A673 (cell line): Measurements from ENCODE around the gene TNS1. TPM values are rescaled to one million over a fixed set of nuclear protein-coding genes. Genes with fewer than 3 reads are reported as not detected.

Experiments used
- BruUV-seq: library from RNA; stranded (reverse); fragments of 400-500 nt; replicated peaks from 2 replicates; lab custom pipeline; 2021; lab: Mats Ljungman, UMichigan
- CTCF ChIA-PET: fragments of 300-600 bp; sonication (Branson Sonifier 250); formaldehyde crosslinking; loops from one replicate; lab custom pipeline; 2022; ENCODE audit warnings: antibody characterized with exemption; lab: Charles Lee
- POLR2A ChIA-PET: fragments of 300-600 bp; sonication (Branson Sonifier 250); formaldehyde crosslinking; loops from one replicate; lab custom pipeline; 2022; ENCODE audit warnings: antibody characterized with exemption; ENCODE audit not compliant: low non-redundant PET; lab: Charles Lee
- DNase-seq: peaks from one replicate; pipeline ENCODE4 v3.0.0-alpha.2; 2015; ENCODE audit warnings: low spot score
- H3K27ac ChIP-seq: fragments of 200-600 bp; sonication (generic); 2 replicates; pipeline ENCODE4 v1.5.1; 2016; ENCODE audit warnings: mixed run types, low read depth, mild to moderate bottlenecking, mixed read lengths, antibody characterized with exemption, low read length; ENCODE audit not compliant: poor library complexity, severe bottlenecking
- H3K27me3 ChIP-seq: fragments of 200-600 bp; sonication (generic); replicated peaks from 2 replicates; pipeline ENCODE4 v1.6.1; 2017; ENCODE audit warnings: mixed run types, low read depth, mild to moderate bottlenecking, mixed read lengths, antibody characterized with exemption, low read length; ENCODE audit not compliant: insufficient read depth, poor library complexity
- H3K36me3 ChIP-seq: fragments of 200-600 bp; sonication (generic); 2 replicates; pipeline ENCODE4 v1.6.1; 2016; ENCODE audit warnings: mixed run types, mild to moderate bottlenecking, mixed read lengths, antibody characterized with exemption, low read length; ENCODE audit not compliant: insufficient read depth, poor library complexity, severe bottlenecking
- H3K4me1 ChIP-seq: fragments of 200-600 bp; sonication (generic); 2 replicates; pipeline ENCODE4 v1.6.1; 2017; ENCODE audit warnings: mixed run types, mild to moderate bottlenecking, mixed read lengths, antibody characterized with exemption, low read length; ENCODE audit not compliant: insufficient read depth, poor library complexity, severe bottlenecking
- H3K4me3 ChIP-seq: fragments of 200-600 bp; sonication (generic); 2 replicates; pipeline ENCODE4 v1.5.1; 2016; ENCODE audit warnings: low read depth, mixed run types, mild to moderate bottlenecking, mixed read lengths, low read length; ENCODE audit not compliant: poor library complexity, severe bottlenecking
- H3K9me3 ChIP-seq: fragments of 200-600 bp; sonication (generic); 2 replicates; pipeline ENCODE4 v1.6.1; 2016; ENCODE audit warnings: mixed run types, low read depth, mild to moderate bottlenecking, mixed read lengths, antibody characterized with exemption, low read length; ENCODE audit not compliant: poor library complexity, severe bottlenecking
- EZH2 ChIP-seq: fragments of 200-600 bp; sonication (generic); IDR thresholded peaks from 2 replicates; pipeline ENCODE4 v1.6.1; 2017; ENCODE audit warnings: borderline replicate concordance, low read depth, mild to moderate bottlenecking, mixed read lengths, antibody characterized with exemption, low read length; ENCODE audit not compliant: poor library complexity, severe bottlenecking
- intact Hi-C: fragments of 100-400 bp; cut with micrococcal nuclease; formaldehyde crosslinking; loops from one replicate; pipeline ENCODE4 v1.10.0; 2022; ENCODE audit not compliant: unreplicated experiment
- total RNA-seq: library from RNA; stranded (reverse); gene quantifications from 2 replicates; pipeline ENCODE4 v1.2.3, GENCODE V29; 2021
- TF ChIP-seq, protein P1 (sequence below): fragments of 300-800, 200-600 bp; sonication (generic); conservative IDR thresholded peaks from 2 replicates; pipeline ENCODE4 v1.5.1; 2017; ENCODE audit warnings: low read depth, mild to moderate bottlenecking, antibody characterized with exemption, low read length, moderate library complexity, mixed read lengths

The TNS1 gene
- total RNA-seq, 1 experiment from 2014 or later: 99.6 TPM

DNA sequence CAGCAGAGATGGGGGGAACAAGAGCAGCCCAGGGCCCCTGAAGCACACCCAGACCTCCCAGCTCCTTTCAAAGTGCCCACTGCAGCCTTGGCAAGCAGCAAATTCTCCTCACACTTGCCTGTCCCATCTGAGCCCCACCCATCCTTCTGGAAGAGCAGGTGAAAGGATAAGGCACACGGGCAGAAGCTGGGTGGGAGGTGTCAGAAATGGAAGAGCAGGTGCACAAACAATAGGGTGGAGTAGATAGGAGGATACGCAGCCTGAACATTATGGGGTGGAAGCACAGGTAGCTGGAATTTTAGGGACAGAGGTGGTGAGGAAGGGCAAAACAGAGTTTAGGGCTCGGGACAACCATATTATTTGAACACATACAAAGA, 69.2 kb downstream of the TNS1 start:
- H3K4me1 ChIP-seq: peaks cover 41% of the 10 kb centered on the region
- BruUV-seq: no TSS peak
- H3K36me3 ChIP-seq: no peaks in the 10 kb centered on the region
- no peaks in the 10 kb centered on the region for H3K27me3 ChIP-seq
- intact Hi-C loops: loop anchor here (5.0 kb wide), 1 partner anchor 99 kb away; no protein-coding TSS in a partner anchor
- H3K4me3 ChIP-seq: no peak overlapping the region
- ChIA-PET POLR2A (no interaction called here), CTCF (interaction anchor here (0.8 kb wide), 1 partner anchor 140 kb away, joined by 3 read pairs; no protein-coding TSS in a partner anchor)
- no peak for DNase-seq
- no peak overlapping the region for H3K27ac ChIP-seq
- H3K9me3 ChIP-seq: no peaks in the 10 kb centered on the region
- no peak for TF ChIP-seq EZH2
- TF ChIP-seq, protein P1, sequence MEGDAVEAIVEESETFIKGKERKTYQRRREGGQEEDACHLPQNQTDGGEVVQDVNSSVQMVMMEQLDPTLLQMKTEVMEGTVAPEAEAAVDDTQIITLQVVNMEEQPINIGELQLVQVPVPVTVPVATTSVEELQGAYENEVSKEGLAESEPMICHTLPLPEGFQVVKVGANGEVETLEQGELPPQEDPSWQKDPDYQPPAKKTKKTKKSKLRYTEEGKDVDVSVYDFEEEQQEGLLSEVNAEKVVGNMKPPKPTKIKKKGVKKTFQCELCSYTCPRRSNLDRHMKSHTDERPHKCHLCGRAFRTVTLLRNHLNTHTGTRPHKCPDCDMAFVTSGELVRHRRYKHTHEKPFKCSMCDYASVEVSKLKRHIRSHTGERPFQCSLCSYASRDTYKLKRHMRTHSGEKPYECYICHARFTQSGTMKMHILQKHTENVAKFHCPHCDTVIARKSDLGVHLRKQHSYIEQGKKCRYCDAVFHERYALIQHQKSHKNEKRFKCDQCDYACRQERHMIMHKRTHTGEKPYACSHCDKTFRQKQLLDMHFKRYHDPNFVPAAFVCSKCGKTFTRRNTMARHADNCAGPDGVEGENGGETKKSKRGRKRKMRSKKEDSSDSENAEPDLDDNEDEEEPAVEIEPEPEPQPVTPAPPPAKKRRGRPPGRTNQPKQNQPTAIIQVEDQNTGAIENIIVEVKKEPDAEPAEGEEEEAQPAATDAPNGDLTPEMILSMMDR: no peak

DNA sequence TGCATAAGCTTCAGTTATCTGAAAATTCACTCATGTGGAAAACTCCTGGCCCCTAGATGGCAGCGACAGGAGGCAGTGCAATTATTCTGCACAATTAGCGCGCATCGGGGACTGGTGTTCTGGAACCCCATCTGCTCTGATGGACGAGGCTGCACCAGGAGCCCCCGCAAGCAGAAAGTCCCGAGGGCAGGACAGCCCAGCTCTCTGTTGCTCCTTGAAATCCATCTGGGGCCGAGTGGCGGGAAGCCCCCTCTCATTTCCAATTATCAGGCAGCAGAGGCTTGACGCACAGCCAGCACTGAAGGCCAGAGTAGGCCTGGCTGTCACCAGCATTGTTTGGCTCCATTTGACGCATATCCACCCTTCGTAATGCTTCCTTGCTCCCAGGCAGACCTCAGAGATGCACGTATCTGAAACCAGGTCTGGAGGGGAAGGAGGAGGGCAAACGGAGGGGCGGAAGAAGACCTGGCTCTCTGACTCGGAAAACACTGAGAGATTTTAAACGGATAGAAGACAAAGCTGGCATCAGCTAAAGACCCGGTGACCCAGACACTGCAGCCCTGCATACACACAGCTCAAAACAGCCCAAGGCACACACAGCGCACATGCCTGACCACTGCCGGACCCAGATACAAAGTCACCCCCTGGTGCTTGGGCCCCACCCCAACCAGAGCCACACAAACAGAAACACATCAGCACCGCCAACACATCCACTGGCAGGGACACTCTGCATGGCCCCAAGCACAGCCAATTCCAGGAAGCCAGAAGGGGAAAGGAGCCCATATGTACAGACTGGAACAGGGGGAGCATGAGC, 69.8 kb downstream of the TNS1 start:
- intact Hi-C loops: loop anchor here (5.0 kb wide), 1 partner anchor 99 kb away; no protein-coding TSS in a partner anchor
- no peaks in the 10 kb centered on the region for H3K27me3 ChIP-seq
- no peak for DNase-seq
- peaks cover 35% of the 10 kb centered on the region for H3K4me1 ChIP-seq
- BruUV-seq: no TSS peak
- ChIA-PET POLR2A (no interaction called here), CTCF (interaction anchor here (0.8 kb wide), 1 partner anchor 141 kb away, joined by 3 read pairs; no protein-coding TSS in a partner anchor)
- no peak for TF ChIP-seq EZH2
- TF ChIP-seq, protein P1: peak; percentile 37; the same call in 1 of the 2 replicates
- no peaks in the 10 kb centered on the region for H3K36me3 ChIP-seq
- H3K27ac ChIP-seq: no peak overlapping the region
- H3K4me3 ChIP-seq: no peak overlapping the region
- no peaks in the 10 kb centered on the region for H3K9me3 ChIP-seq

DNA sequence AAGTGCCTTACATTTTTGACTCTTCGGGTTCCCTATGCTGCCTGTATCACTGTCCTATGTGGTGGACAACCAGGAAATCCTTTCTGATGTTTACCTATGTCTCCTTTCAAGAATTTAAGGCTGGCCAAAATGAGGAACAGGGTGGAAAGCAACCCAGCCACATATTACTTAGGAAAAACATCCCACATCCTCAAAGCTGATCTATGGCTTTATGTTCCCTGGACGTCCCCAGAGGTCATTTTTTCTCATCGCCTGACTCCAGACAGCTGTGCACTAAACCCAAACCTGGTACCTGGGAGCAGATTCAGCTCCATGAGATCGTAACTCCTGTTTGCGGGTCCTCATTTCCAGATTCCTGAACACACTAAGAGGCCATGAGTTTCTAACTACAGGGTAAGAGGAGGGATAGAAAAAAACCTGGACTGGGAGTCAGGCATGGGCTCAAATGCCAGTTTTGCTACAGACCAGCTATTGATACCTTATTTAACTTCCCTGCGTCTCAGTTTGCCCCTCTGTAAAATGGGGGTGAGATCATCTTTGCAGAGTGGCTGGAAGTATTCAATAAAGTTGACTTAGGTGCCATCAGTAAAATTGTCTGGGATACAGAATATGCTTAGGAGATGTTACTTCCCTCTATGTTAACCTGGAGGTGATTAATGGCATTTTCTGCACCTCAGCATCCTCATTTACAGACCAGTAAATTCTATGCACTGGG, 70.8 kb downstream of the TNS1 start:
- ChIA-PET CTCF (no interaction called here), POLR2A (no interaction called here)
- H3K36me3 ChIP-seq: no peaks in the 10 kb centered on the region
- no peak overlapping the region for H3K4me3 ChIP-seq
- no TSS peak for BruUV-seq
- H3K9me3 ChIP-seq: no peaks in the 10 kb centered on the region
- H3K27ac ChIP-seq: no peak overlapping the region
- no peaks in the 10 kb centered on the region for H3K27me3 ChIP-seq
- TF ChIP-seq EZH2: no peak
- TF ChIP-seq, protein P1: no peak
- intact Hi-C loops: loop anchor here (5.0 kb wide), 1 partner anchor 100 kb away; no protein-coding TSS in a partner anchor
- no peak for DNase-seq
- H3K4me1 ChIP-seq: peaks cover 26% of the 10 kb centered on the region
